ENCODE data around the gene ENO4. TPM values are rescaled to one million over a fixed set of nuclear protein-coding genes. Genes with fewer than 3 reads are reported as not detected.

ENO4 gene
- total and polyA plus RNA-seq, 9 of the 15 experiments (the other 6 are each of a cell fraction or from before 2014, with no cell fraction given), result 0.07 TPM; not detected in 8

GRCh38 chr10:116811691-116812090, 37.6 kb upstream of the ENO4 start:
- H2AFZ ChIP-seq (ENCODE audit: low read depth, low read length), result no peak overlapping the region
- DNase-seq (ENCODE audit: extremely low read depth in 1 of 4, low spot score in 3 of 4) (no peak), ATAC-seq (no peak), FAIRE-seq (no peak)
- in situ Hi-C loops (cut with MboI), result no loop called here
- no peak for TF ChIP-seq SMAD2 (IDR thresholded peaks at IDR 0.05; ENCODE audit: low read depth, low read length)
- no peak for TF ChIP-seq ZNF696 (CRISPR knock-in tag; conservative IDR thresholded peaks at IDR 0.05)
- no peak for TF ChIP-seq CREB3 (tag; conservative IDR thresholded peaks at IDR 0.05; ENCODE audit: low read depth)
- TF ChIP-seq ILK (tag; IDR thresholded peaks at IDR 0.05; ENCODE audit: borderline replicate concordance, low read depth), result no peak
- TF ChIP-seq CSDE1 (IDR thresholded peaks at IDR 0.05), result no peak
- no peak for TF ChIP-seq HEY1 (CRISPR knock-in tag; IDR thresholded peaks at IDR 0.05; ENCODE audit: borderline replicate concordance)
- no peak for TF ChIP-seq CEBPB (tag; IDR thresholded peaks at IDR 0.05)
- TF ChIP-seq ZKSCAN1 (IDR thresholded peaks at IDR 0.05; ENCODE audit: low read depth, low read length), result no peak
- TF ChIP-seq MED1 (CRISPR knock-in tag; IDR thresholded peaks at IDR 0.05; ENCODE audit: borderline replicate concordance), result no peak
- TF ChIP-seq SRSF3 (IDR thresholded peaks at IDR 0.05; ENCODE audit: insufficient read depth, low read length), result no peak
- TF ChIP-seq HIVEP1 (CRISPR knock-in tag; IDR thresholded peaks at IDR 0.05), result no peak
- no peak for TF ChIP-seq SMARCA4 (IDR thresholded peaks at IDR 0.05)
- no peak for TF ChIP-seq THRA (IDR thresholded peaks at IDR 0.05)
- ChIA-PET POLR2A (no interaction called here), CTCF (ENCODE audit: low intra/inter-chr PET ratio) (no interaction called here)
- H3K4me1 ChIP-seq (replicated peaks in 1 of 2; ENCODE audit: control insufficient read depth in 2 of 2, insufficient read depth in 2 of 2, low read length in 2 of 2), result no peaks in the 10 kb centered on the region; a peak in 1 of 5 replicates
- H3K9me1 ChIP-seq (ENCODE audit: control insufficient read depth, insufficient read depth, low read length), result no peaks in the 10 kb centered on the region
- H3K36me3 ChIP-seq (ENCODE audit: control insufficient read depth, insufficient read depth, low read length), result no peaks in the 10 kb centered on the region
- H3K27me3 ChIP-seq (ENCODE audit: control insufficient read depth in 2 of 2, insufficient read depth in 2 of 2, low read length in 2 of 2), result peaks cover 7 to 42% of the 10 kb centered on the region in 2 experiments; a peak in 3 of 5 replicates
- no TSS peak for BruUV-seq (replicated peaks)
- no peaks in the 10 kb centered on the region for H4K20me1 ChIP-seq (replicated peaks; ENCODE audit: control insufficient read depth, insufficient read depth, low read length)
- no peaks in the 10 kb centered on the region for H3K79me2 ChIP-seq (ENCODE audit: control insufficient read depth, insufficient read depth, low read length)
- no peak overlapping the region for H3K9ac ChIP-seq (ENCODE audit: insufficient read depth in 1 of 2, low read depth in 2 of 2, low read length in 2 of 2)
- no peak overlapping the region for H3K27ac ChIP-seq (ENCODE audit: extremely low read depth, low read depth, low read length)
- no peak overlapping the region for H3K4me3 ChIP-seq
- no peaks in the 10 kb centered on the region for H3K9me3 ChIP-seq (replicated peaks; ENCODE audit: control insufficient read depth, insufficient read depth, low read depth, low read length)
- intact Hi-C loops (cut with micrococcal nuclease), result no loop called here
- 0% methylated on average over 11 of the region's 11 CpGs for whole genome bisulfite sequencing (ENCODE audit: insufficient coverage, low coverage, missing lambda C conversion rate)
- H3K4me2 ChIP-seq (ENCODE audit: insufficient read depth, low read length), result no peak overlapping the region
